Heart left ventricle (tissue), 13 donors: ENCODE measurements around the gene LRRC37B.

Source experiments
- CTCF ChIP-seq, 12 donors: fragments of 200-600 bp; sonication (generic) in 4 of 12; IDR thresholded peaks; one replicate each; pipeline versions ENCODE4 v1.5.0 to v1.8.0; 2018 to 2022; ENCODE audit warnings: antibody characterized with exemption in 12 of 12, mild to moderate bottlenecking in 5 of 12
- POLR2A ChIP-seq, 2 donors: fragments of 450-650 bp; IDR thresholded peaks; one replicate each; pipeline ENCODE4 v1.6.1; 2017; ENCODE audit warnings: antibody characterized with exemption in 2 of 2, mild to moderate bottlenecking in 2 of 2, moderate library complexity in 2 of 2
- donor health status: ischemic (EF 13 %, LVEDD 7.1; RV severe dilation, severe dysfunction).
- donor health status: DM: no; HTN: yes; CAD: no.
- donor health status: DM: no; HTN: no; CAD: no.
- donor health status: ischemic (EF 25% LVEDD 6.9; RV normal size, moderate dysfunction).
- donor health status: ischemic (EF 25% LVEDD 5.7; RV mildly dilated, moderate dysfunction).
- donor health status: ischemic (EF 35%, LVEDD 5.7; RV mildly dilated, moderate dysfunction).
- donor health status: nonischemic (EF 11% LVEDD 7.7; RV severe dilation, severe dysfunction).
- donor health status: DM: yes; HTN: yes; CAD: no.
- donor health status: PGD.
- donor health status: ischemic (EF 29% LVEDD 5.4; RV normal size, mild dysfunction).
- donor health status: nonischemic (EF 23%, LVEDD 6.1; RV moderate dilation, normal function).

DNA sequence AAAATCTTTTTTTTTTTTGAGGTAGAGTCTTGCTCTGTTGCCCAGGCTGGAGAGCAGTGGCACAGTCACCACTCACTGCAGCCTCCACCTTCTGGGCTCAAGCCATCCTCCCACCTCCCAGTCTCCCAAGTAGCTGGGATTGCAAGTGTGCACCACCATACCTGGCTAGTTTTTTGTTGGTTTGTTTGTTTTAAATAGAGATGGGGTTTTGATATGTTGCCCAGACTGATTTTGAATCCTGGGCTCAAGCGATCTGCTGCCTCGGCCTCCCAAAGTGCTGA lies 2.0 kb downstream of the LRRC37B start:
- TF ChIP-seq CTCF (IDR thresholded peaks at IDR 0.05) (no peak), POLR2A (IDR thresholded peaks at IDR 0.05) (no peak)
